Measurements from ENCODE around the gene OPCML. TPM values are rescaled to one million over a fixed set of nuclear protein-coding genes. Genes with fewer than 3 reads are reported as not detected.

The OPCML gene
- total RNA-seq, 4 donors from 2014 or later, result not detected

GRCh38 chr11:133306019-133306418 lies 226.3 kb downstream of the OPCML start:
- intact Hi-C loops (cut with DNase I; ENCODE audit: low total_unique reads) (no loop called here), in situ Hi-C loops (cut with MboI; ENCODE audit: low pct_ligation_motif_present in 1 of 4, low pct_unique_long_range_greater_than_20kb in 1 of 4, low sequenced_read_pairs in 3 of 4) (no loop called here)
- 6 to 30% methylated on average over 2 of the region's 2 CpGs for WGBS, 2 donors (ENCODE audit: low coverage in 1 of 2)
- Histone ChIP-seq H3K36me3 (no peaks in the 10 kb centered on the region), H3K27ac (no peak overlapping the region), H3K4me3 (no peak overlapping the region), H3K4me1 (no peaks in the 10 kb centered on the region), H3K9me3 (no peaks in the 10 kb centered on the region), H3K27me3 (no peaks in the 10 kb centered on the region)
- TF ChIP-seq POLR2A (IDR thresholded peaks at IDR 0.05), result no peak
- no peak for DNase-seq

GRCh38 chr11:133305208-133305956 lies 226.9 kb downstream of the OPCML start:
- no peaks in the 10 kb centered on the region for H3K36me3 ChIP-seq
- intact Hi-C loops (cut with DNase I; ENCODE audit: low total_unique reads), result no loop called here
- no peak overlapping the region for H3K4me3 ChIP-seq
- no peaks in the 10 kb centered on the region for H3K27me3 ChIP-seq
- no peaks in the 10 kb centered on the region for H3K9me3 ChIP-seq
- H3K27ac ChIP-seq, result no peak overlapping the region
- DNase-seq, result no peak
- in situ Hi-C loops (cut with MboI; ENCODE audit: low pct_ligation_motif_present in 1 of 4, low pct_unique_long_range_greater_than_20kb in 1 of 4, low sequenced_read_pairs in 3 of 4), result no loop called here
- 52 to 57% methylated on average over 5 of the region's 5 CpGs for WGBS, 2 donors (ENCODE audit: low coverage in 1 of 2)
- TF ChIP-seq, protein P1, sequence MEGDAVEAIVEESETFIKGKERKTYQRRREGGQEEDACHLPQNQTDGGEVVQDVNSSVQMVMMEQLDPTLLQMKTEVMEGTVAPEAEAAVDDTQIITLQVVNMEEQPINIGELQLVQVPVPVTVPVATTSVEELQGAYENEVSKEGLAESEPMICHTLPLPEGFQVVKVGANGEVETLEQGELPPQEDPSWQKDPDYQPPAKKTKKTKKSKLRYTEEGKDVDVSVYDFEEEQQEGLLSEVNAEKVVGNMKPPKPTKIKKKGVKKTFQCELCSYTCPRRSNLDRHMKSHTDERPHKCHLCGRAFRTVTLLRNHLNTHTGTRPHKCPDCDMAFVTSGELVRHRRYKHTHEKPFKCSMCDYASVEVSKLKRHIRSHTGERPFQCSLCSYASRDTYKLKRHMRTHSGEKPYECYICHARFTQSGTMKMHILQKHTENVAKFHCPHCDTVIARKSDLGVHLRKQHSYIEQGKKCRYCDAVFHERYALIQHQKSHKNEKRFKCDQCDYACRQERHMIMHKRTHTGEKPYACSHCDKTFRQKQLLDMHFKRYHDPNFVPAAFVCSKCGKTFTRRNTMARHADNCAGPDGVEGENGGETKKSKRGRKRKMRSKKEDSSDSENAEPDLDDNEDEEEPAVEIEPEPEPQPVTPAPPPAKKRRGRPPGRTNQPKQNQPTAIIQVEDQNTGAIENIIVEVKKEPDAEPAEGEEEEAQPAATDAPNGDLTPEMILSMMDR (IDR thresholded peaks at IDR 0.05), result no peak
- no peak for TF ChIP-seq POLR2AphosphoS5 (IDR thresholded peaks at IDR 0.05)
- TF ChIP-seq POLR2A (IDR thresholded peaks at IDR 0.05), result no peak
- TF ChIP-seq EP300 (IDR thresholded peaks at IDR 0.05; ENCODE audit: low read depth), result no peak
- H3K4me1 ChIP-seq, result no peaks in the 10 kb centered on the region

DNA sequence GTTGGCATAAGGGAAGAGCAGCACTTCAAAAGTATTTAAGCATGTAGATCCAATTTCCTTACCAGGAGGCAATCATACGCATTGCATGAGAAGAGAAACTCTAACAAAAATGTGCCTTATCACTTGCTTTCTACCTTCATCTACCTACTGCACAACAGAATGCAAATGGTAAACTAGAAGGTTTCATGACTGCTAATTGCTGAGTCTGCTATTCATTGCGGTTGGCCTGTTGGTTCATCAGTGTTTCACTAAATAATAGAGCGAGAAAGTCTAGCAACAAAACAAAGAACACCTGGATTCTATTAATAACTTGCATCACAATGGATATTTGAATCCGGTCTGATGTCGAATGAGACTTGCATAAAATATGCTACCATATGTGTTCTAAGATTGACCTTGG lies 229.0 kb downstream of the OPCML start:
- no peaks in the 10 kb centered on the region for H3K4me1 ChIP-seq

DNA sequence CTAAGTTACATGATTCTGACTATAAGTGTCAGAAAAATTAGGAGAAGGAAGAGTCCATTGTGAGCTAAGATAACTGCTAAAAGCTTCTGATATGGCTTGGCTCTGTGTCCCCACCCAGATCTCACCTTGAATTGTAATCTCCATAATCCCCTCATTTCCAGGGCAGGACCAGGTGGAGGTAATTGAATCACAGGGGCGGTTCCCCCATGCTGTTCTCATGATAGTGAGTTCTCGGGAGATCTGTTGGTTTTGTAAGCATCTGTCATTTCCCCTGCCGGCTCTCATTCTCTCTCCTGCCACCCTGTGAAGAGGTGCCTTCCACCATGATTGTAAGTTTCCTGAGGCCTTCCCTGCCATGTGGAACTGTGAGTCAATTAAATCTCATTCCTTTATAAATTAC lies 230.2 kb downstream of the OPCML start:
- Histone ChIP-seq H3K27ac (no peak overlapping the region), H3K36me3 (no peaks in the 10 kb centered on the region), H3K4me3 (no peak overlapping the region), H3K4me1 (no peaks in the 10 kb centered on the region), H3K27me3 (no peaks in the 10 kb centered on the region), H3K9me3 (no peaks in the 10 kb centered on the region)
- WGBS, 2 donors (ENCODE audit: low coverage in 1 of 2), result 20 to 38% methylated on average over 2 to 3 of the region's 3 CpGs
- in situ Hi-C loops (cut with MboI; ENCODE audit: low pct_ligation_motif_present in 1 of 4, low pct_unique_long_range_greater_than_20kb in 1 of 4, low sequenced_read_pairs in 3 of 4) (no loop called here), intact Hi-C loops (cut with DNase I; ENCODE audit: low total_unique reads) (no loop called here)
- no peak for DNase-seq
- TF ChIP-seq POLR2A (IDR thresholded peaks at IDR 0.05) (no peak), POLR2AphosphoS5 (IDR thresholded peaks at IDR 0.05) (no peak), EP300 (IDR thresholded peaks at IDR 0.05; ENCODE audit: low read depth) (no peak)
- TF ChIP-seq, protein P1 (IDR thresholded peaks at IDR 0.05), result no peak

More for the DNA sequence above, 229.0 kb downstream of the OPCML start:
- H3K4me3 ChIP-seq, result no peak overlapping the region
- H3K27me3 ChIP-seq, result no peaks in the 10 kb centered on the region
- no peaks in the 10 kb centered on the region for H3K9me3 ChIP-seq
- intact Hi-C loops (cut with DNase I; ENCODE audit: low total_unique reads), result no loop called here
- TF ChIP-seq POLR2AphosphoS5 (IDR thresholded peaks at IDR 0.05), result no peak
- no peak for TF ChIP-seq POLR2A (IDR thresholded peaks at IDR 0.05)
- TF ChIP-seq, protein P1 (IDR thresholded peaks at IDR 0.05), result no peak
- TF ChIP-seq EP300 (IDR thresholded peaks at IDR 0.05; ENCODE audit: low read depth), result no peak
- H3K36me3 ChIP-seq, result no peaks in the 10 kb centered on the region
- 84 to 89% methylated on average over 4 to 5 of the region's 5 CpGs for WGBS, 2 donors (ENCODE audit: low coverage in 1 of 2)
- no peak overlapping the region for H3K27ac ChIP-seq
- no peak for DNase-seq
- in situ Hi-C loops (cut with MboI; ENCODE audit: low pct_ligation_motif_present in 1 of 4, low pct_unique_long_range_greater_than_20kb in 1 of 4, low sequenced_read_pairs in 3 of 4), result no loop called here

GRCh38 chr11:133300666-133301065 lies 231.6 kb downstream of the OPCML start:
- 80 to 83% methylated on average over 1 to 3 of the region's 3 CpGs for WGBS, 2 donors (ENCODE audit: low coverage in 1 of 2)

More at GRCh38 chr11:133300666-133301065, 231.6 kb downstream of the OPCML start:
- Histone ChIP-seq H3K36me3 (no peaks in the 10 kb centered on the region), H3K27me3 (no peaks in the 10 kb centered on the region), H3K9me3 (no peaks in the 10 kb centered on the region), H3K27ac (no peak overlapping the region), H3K4me3 (no peak overlapping the region), H3K4me1 (no peaks in the 10 kb centered on the region)
- DNase-seq, result no peak
- intact Hi-C loops (cut with DNase I; ENCODE audit: low total_unique reads), result no loop called here
- in situ Hi-C loops (cut with MboI; ENCODE audit: low pct_ligation_motif_present in 1 of 4, low pct_unique_long_range_greater_than_20kb in 1 of 4, low sequenced_read_pairs in 3 of 4), result no loop called here
- TF ChIP-seq, protein P1 (IDR thresholded peaks at IDR 0.05), result no peak
- TF ChIP-seq POLR2AphosphoS5 (IDR thresholded peaks at IDR 0.05) (no peak), EP300 (IDR thresholded peaks at IDR 0.05; ENCODE audit: low read depth) (no peak), POLR2A (IDR thresholded peaks at IDR 0.05) (no peak)

Measured in transverse colon (tissue), 4 donors.